NCI-H82 treated with DMSO at 0.1 percent for 48 hours (cell line): ENCODE data around the gene PSKH1.
A peak's percentile ranks its signal among the peaks of the same experiment; 100 is the strongest.
"Not testable (repeated sequence)": the region's sequence is repeated elsewhere in the genome, so short reads cannot be mapped to it uniquely, and the experiment has no call there.

Source experiments
- DNase-seq: peaks from one replicate; lab custom pipeline; 2025; ENCODE audit not compliant: unreplicated experiment; lab: John Stamatoyannopoulos, UW

PSKH1 gene

GRCh38 chr16:67957622-67958021 is 64.6 kb downstream of the PSKH1 start:
- no peak for DNase-seq

GRCh38 chr16:67959536-67960329 is 66.7 kb downstream of the PSKH1 start:
- DNase-seq = no peak

- no peak for DNase-seq
Measured at GRCh38 chr16:67961551-67961957, 68.5 kb downstream of the PSKH1 start.

- no peak for DNase-seq
Measured at GRCh38 chr16:67962135-67962534, 69.1 kb downstream of the PSKH1 start.

- DNase-seq = no peak
Measured at GRCh38 chr16:67963292-67963661, 70.2 kb downstream of the PSKH1 start.

GRCh38 chr16:67963662-67964321 is 70.7 kb downstream of the PSKH1 start:
- no peak for DNase-seq

GRCh38 chr16:67964477-67965131 is 71.5 kb downstream of the PSKH1 start:
- no peak for DNase-seq

GRCh38 chr16:67965668-67966548 is 72.9 kb downstream of the PSKH1 start:
- no peak for DNase-seq

GRCh38 chr16:67966549-67967182 is 73.6 kb downstream of the PSKH1 start:
- no peak for DNase-seq

GRCh38 chr16:67967183-67967957 is 74.3 kb downstream of the PSKH1 start:
- DNase-seq = peak; percentile 10

GRCh38 chr16:67967958-67968399 is 74.9 kb downstream of the PSKH1 start:
- no peak for DNase-seq

GRCh38 chr16:67968400-67969253 is 75.6 kb downstream of the PSKH1 start, which contains the start of gene SLC12A4:
Gene SLC12A4, minus strand, starts transcription at chr16:67968637. Its CDS starts 84 bp downstream, at chr16:67968553.
- peak; percentile 3 for DNase-seq

- DNase-seq = no peak
Measured at GRCh38 chr16:67969254-67970039, 76.4 kb downstream of the PSKH1 start.

- DNase-seq = no peak
Measured at GRCh38 chr16:67971111-67971510, 78.1 kb downstream of the PSKH1 start.

- not testable (repeated sequence) for DNase-seq
Measured at GRCh38 chr16:67972285-67972684, 79.2 kb downstream of the PSKH1 start.

- no peak for DNase-seq
Measured at GRCh38 chr16:67975321-67976105, 82.5 kb downstream of the PSKH1 start.

GRCh38 chr16:67976205-67976604 is 83.2 kb downstream of the PSKH1 start:
- DNase-seq = no peak
